Fibroblast of peridontal ligament (primary cell): ENCODE data around the gene TCFL5.

Experiments used
- DNase-seq: peaks from one replicate; pipeline ENCODE4 v3.0.0-alpha.2; 2010; ENCODE audit errors: extremely low read depth

TCFL5 gene

DNA sequence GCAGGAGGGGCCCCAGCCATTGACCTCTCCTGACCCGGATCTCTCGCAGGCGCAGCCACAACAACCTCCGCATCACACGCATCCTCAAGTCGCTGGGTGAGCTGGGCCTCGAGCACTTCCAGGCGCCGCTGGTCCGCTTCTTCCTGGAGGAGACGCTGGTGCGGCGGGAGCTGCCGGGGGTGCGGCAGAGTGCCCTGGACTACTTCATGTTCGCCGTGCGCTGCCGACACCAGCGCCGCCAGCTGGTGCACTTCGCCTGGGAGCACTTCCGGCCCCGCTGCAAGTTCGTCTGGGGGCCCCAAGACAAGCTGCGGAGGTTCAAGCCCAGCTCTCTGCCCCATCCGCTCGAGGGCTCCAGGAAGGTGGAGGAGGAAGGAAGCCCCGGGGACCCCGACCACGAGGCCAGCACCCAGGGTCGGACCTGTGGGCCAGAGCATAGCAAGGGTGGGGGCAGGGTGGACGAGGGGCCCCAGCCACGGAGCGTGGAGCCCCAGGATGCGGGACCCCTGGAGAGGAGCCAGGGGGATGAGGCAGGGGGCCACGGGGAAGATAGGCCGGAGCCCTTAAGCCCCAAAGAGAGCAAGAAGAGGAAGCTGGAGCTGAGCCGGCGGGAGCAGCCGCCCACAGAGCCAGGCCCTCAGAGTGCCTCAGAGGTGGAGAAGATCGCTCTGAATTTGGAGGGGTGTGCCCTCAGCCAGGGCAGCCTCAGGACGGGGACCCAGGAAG, 49.3 kb downstream of the TCFL5 start:
- no peak for DNase-seq

DNA sequence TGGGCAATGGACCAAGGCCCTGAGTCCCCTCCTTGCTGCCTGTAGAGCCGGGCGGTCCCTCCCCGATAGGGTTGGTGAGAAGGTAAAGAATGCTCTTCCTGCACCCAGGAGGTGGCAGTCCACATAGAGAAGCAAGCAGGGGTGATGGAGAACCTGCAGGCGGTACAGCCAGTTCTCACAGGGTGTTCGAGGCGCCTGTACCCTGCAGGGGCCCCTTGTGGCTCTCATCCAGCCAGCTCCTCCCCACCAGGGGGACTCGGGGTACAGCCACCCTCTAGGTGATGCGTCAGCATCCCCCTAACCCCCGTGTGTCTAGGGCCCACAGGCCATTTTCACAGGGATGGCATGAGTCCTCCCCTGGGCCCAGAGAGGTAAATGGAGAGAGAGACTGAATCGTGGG, 49.9 kb downstream of the TCFL5 start:
- DNase-seq: no peak

DNA sequence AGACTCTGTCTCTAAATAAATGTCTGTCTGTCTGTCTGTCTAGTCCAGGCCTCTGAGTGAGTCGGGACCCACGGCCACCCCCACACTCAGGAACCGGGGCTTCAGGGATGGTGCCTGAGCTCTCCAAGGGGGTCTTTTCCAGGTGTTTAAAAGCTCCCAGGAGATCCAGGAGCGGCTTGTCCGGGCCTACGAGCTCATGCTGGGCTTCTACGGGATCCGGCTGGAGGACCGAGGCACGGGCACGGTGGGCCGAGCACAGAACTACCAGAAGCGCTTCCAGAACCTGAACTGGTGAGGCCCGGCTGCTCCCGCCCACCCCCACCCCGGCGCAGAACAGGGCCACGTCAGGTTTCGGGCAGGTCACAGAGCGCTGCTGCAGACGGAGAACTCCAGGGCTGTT, 50.3 kb downstream of the TCFL5 start:
- DNase-seq: no peak

DNA sequence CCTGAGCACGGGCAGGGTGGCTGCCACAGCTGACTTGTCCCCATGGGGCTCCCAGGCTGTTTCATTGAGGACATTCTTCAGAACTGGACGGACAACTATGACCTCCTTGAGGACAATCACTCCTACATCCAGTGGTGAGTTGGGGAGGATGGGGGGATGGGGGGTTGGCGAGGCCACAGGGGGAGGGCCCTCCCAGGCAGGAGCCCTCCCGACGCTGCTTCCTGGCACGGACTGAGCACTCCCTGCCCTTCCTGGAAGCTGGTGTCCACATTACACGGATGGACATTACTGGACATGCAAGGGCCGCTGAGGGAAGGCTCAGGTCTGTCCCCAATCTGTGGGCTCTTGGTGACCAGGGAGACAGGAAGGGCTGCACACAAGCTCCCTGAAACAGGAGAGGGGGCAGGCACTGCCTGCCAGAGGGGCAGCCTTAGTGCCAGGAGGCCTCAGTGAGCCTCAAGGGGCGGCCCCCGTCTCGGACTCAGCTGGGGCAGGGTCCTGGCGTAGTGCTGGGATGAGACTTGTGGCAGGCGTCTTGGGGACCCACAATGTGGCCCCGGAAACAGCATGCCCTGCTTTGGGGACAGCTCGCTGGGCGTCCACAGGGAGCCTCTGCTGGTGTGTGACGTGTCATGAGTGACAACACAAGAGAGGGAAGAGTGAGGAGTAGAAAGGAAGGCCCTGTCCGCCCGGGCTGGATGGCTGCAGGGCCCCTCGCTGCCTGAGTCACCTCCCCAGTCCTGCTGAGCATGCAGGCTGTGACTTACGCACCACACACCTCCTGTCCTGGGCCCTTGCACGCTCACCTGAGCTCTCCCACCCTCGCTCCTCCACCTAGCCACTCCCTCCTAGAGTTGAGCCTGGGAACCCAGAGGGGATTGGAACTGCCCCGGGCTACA, 51.8 kb downstream of the TCFL5 start:
- DNase-seq: no peak

DNA sequence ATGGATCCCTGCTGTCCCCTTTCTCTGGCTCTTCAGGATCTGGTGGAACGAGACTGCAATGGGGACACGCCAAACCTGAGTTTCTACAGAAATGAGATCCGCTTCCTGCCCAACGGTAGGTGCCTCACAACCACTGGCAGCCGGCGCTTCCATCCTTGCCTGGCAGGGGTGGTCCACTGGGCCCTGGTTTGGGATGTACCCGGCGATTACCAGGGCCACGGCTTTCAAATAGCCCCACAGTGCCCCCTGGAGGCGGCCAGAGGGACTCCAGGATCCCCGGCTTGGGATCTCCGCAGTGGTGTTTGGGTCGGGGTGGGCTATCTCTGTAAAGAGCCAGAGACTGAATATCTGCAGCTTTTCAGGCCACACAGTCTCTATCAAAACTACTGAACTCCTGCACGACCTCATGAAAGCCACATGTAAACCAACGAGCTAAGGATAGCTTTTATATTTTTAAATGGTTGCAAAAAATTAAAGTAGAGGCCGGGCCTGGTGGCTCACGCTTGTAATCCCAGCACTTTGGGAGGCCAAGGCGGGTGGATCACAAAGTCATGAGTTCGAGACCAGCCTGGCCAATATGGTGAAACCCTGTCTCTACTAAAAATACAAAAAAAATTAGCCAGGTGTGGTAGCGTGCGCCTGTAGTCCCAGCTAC, 53.3 kb downstream of the TCFL5 start:
- peak; percentile 58 for DNase-seq

DNA sequence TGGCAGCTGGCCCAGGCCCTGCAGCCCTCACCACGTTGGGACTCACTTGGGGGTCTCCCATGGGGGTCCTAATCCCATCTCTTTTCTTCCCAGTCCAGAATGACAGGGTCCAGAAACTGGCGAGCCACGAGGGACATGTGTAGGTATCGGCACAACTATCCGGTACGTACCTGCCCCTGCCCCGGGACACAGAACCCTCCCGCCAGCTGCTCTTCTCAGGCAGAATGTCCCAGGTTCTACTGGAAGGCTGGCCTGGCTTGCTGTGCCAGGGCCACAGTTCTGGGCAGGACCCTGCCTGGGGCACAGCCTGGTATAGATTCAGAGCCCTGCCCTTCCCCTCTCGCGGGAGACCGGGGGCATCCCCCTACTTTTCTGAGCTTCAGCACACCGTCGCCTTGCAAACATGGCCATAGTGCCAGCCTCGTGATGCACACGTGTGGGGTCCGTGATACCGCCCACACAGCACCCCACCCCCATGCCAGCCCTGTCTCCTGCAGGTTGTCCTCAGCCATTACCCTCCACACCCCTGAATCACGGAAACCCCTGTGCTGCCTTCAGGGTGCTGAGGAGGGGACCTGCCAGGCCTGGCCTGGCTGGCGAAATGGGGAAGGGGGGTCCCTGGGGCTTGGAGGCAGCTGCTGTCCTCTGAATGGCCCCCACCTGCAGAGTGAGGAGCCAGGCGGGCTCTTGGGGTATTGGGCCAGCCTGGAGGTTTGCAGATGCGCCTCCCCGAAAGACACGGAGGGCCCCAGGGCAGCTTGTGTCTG, 54.0 kb downstream of the TCFL5 start:
- DNase-seq: no peak

DNA sequence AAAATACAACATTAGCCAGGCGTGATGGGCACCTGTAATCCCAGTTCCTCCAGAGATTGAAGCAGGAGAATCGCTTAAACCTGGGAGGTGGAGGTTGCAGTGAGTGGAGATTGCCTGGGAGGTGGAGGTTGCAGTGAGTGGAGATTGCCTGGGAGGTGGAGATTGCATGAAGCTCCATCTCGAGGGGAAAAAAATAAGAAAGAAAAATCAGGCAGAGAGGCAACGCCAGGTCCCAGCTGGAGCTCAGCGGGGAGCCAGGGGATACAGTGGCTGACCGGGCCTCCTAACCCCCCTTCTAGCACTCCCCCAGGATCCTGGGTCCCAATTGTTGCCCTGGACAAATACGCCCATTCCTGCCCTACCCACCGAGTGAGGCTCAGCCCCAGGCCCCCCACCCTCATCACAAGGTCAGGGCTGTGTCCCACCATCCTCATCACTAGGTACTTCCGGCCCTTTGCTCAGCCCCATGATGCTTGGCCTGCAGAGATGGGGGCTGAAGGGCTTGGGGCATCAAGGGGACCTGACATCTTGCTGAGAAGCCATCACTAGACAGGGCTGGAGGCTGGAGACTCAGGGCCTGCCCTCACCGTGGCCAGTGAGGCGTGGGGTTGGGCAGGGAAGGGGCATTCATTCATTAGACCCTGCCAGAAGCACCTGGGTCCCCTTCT, 55.1 kb downstream of the TCFL5 start:
- no peak for DNase-seq

DNA sequence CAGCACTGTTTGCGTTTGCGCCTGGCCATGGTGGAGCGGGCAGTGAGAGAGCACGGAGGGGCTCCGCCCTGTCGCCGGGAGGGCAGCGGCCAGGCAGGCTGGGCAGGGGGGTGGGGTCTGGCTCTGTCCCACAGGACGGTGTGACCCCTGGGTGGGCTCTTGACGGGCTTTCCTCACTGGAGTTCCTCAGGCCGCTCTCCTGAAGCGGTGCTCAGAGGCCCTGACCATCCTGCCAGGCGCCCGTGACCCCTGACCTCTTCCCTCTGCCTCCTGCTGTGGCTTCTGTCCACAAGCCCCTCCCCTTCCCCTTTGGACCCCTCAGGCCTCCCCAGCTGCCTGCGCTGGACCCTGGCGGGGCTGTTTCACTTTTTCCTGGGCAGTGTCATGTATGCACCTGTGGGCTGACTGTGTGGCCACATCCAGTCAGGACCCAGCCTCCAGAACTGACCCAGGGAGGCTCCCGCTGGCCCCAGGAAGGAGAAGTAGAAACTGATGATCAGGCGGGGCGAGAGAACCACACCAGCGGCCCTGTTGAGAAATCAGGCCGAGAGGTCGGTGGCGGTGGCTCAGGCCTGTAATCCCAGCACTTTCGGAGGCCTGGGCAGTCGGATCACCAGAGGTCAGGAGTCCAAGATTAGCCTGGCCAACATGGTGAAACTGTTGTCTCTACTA, 55.8 kb downstream of the TCFL5 start:
- no peak for DNase-seq

DNA sequence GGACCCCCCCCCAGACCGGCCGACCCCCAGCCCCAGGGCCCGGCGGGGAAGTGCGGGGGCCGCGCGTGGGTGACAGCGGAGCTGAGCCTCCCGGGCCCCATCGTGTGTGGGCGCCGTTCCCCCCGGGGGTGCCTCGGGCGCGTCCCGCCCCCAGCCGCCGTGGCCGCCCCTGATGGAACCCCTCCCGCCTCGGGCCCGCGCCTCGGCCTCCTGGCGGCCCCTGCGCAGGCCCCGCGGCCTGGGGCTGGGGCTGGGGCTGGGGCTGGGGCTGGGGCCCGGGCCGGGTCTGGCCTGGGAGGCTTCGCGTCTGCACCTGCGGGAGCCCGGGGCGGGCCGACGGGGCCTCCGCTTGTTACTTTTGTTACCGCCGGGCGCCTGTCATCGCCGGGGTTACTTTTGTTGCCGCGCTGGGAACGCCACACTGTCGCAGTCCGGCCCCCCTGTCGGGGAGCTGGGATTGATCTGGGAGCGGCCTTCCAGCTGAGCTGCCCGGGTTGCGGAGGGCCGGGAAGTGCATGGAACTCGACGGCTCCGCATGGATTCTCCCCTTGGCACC, 56.4 kb downstream of the TCFL5 start:
- DNase-seq: no peak

DNA sequence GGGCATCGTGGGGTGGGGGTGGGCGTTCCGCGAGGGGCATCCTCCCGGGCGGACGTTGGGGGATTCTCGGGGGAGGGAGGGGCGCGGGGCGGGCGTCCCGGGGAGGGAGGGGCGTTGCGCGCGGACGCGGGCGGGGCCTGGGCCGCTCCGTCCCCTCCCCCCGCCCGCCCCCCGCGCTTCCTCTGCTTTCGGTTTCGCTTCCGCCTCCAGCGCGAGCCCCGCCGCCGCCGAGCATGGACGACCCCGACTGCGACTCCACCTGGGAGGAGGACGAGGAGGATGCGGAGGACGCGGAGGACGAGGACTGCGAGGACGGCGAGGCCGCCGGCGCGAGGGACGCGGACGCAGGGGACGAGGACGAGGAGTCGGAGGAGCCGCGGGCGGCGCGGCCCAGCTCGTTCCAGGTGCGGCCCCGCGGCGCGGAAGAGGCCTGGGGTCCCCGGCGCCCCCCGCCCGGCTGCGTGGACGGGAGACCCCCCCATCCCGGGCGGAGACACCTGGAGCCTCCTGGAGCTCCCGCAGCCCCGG, 56.9 kb downstream of the TCFL5 start, which contains the start of gene OGFR:
TSS of gene OGFR (plus strand) at position 209 of the 528 bp plus-strand sequence. CDS start at position 234, 25 bp downstream.
- peak; percentile 26 for DNase-seq

DNA sequence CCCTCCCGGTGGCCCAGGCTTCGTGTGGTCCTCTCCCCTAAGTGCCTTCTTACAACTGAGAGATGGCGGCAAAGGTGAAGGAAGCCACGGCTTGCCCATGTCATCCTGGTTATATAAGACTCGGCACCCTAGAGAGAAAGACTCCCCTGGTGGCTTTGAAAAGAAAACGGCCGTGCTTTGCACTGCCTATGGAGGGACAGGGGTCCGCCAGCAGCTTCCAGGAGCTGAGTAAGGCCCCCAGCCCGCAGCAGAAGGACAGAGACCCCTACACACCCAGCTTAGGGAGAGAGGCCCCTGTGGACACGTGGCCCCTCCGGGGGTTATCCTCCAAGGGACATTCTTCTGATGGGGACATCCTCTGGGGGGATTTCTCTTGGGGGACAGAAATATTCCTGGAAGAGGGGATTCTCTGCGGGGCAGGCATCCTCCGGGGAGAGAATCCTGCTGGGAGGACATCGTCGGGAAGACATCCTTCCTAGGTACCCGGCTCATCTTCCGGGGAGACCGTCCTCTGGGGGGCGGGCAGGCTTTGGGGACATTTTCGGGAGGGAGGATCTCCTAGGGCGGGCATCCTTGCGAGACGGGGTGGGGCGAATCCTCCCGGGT, 57.5 kb downstream of the TCFL5 start:
- no peak for DNase-seq

DNA sequence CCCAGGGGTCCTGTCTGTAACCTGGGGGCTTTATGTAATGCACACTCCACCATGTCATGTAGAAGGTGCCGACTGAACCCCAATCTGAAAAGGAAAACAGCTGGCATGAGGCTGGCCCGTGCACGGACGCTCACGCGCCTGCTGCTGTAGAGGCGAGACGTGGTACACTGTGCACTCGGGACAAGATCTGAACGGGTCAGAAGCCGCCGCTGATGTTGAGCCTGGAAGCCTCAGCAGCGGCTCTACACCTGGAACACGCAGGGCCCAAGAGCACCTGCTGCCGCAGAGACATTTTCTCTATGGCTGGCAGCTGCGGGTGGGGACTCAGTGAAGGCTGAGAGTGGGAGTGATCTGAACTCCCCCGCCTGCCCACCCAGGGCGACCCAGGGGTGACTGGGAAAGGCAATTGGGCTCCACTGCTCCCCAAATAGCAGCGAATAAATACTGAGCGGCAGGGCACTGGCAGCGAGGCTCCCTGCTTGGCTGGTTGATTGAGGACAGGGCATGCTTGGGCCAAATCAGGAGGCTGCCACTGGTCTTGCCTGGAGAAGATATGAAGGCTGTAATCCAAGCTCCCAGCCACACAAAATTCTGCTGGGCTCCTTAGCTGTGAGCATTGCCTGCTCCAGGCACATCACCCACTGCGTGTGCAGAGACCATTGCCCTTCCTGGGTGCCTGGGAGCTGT, 59.5 kb downstream of the TCFL5 start:
- no peak for DNase-seq

DNA sequence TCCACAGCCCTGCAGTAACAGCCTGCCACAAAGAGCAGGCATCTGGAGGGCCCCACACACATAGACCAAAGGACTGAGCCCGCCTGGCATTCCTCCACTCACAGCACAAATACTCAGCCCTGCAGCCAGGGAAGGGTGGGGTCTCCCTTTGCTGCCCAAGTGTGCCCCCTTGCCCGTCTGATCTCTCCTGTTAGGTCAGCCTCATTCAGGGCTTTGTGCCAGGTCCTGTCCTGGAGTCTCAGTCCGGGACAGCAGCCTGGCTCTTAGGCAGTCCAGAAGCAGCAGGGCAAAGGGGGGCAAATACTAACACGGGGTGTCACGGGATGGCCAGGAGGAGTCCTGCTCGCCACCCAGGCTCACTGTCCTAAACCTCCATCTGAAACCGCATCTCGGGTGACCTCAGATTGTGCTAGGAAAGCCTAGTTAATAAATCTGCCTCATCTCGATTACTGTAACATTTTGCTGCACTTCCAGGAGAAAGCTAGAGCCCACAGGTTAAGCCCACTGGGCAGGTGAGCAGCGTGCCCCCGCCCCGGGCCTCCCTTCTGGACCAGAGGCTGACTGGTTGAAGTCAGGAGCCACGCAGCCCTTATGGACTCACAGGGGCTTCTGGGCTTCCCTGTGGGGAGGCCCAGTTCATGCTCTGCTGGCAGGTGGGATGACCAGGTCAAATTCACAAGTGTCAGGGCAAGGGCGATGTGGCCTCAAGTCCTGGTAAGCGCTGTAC, 60.2 kb downstream of the TCFL5 start:
- DNase-seq: no peak

DNA sequence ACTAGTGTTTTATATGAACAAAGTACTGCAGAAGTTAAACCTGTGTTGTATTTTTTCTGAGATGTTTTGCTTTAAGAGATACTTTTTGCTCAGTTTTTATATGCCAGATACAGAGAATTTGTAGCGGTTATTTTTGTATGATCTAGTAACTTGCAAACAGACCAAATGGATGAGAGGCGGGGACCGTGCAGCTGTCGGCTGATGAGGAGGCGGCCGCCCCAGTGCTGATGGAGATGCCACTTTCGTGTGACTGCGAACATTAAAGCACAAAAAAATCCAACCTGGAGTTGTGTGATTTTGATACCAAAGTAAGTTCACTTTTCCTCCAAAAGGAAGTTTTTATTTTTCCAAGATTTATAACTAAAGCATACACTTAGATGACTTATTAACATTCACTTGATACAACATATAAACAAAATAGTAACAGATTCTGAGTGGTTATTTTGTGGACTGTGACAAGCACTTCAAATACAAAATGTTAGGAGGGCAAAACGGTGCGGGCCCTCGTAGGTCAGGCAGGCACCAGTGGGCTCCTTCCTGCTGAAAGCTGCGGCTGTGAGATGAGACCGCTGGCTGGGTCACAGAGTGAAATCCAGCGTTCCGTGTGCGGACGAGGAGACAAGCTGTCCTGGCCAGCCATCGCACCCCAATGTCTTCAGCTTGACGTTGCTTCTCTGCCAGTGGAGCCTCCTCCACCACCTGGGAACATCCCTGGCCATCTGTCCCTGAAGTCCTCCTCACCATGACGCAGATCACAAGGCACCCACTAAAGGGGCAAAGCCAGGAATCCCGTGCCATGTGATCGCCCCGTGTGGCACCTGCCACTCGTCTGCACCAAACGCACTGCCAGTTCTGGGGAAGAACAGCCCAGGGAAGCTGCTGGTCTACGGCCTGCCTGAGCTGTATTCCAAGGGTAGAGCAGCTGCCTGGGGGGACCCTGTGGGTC, 61.0 kb downstream of the TCFL5 start:
- no peak for DNase-seq

DNA sequence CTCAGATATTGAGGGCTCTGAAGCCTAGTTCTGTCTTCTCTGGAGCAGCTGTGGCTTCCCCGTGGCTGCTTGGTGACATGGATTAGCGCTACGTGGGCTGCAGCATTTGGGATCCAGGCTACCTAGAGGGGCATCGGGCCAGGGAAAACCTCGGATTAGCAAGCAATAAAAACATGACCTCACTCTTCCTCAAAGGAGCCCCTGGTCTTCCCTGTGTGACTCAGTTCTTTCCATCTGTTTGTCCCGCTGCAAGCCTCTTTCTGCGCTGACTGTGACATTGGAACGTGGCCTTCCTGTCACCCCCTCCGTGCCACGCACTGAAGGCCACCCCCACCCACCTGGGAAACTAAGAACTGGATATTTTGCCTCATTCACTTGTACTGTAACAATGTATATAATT, 61.7 kb downstream of the TCFL5 start:
- DNase-seq: no peak

DNA sequence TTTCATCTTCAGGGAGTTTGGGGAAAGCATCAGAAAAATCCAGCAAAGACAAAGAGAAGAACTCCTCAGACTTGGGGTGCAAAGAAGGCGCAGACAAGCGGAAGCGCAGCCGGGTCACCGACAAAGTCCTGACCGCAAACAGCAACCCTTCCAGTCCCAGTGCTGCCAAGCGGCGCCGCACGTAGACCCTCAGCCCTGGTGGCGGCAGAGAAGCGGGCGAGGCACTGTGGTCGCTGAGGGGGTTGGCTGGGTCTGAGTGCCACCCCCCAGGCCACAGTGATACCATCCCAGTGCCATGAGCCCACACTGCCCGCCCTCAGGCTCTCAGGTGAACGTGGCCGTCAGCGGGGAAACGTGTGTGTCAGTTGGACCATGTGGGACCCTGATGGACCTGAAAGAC, 62.2 kb downstream of the TCFL5 start:
- no peak for DNase-seq

DNA sequence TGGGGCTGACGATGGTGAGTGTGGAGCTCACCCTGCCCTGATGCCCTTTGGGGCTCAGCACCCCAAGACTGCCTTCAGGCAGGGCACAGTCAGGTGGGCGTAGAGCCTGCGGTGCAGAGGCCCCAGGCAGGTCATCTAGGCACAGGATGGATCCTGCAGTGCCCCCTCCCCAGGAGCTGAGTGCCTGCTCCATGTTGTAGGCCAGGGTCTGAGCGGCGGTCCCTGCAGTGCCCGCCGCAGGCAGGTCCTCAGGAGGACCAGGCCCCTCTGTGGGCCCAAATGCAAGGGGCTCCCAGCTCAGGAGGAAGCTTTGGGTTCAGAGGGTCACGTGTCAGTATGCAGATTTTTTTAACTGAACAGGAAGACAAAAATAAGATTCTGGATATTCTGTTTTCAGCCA, 62.6 kb downstream of the TCFL5 start:
- no peak for DNase-seq
